GM21619 (cell line): ENCODE results near the gene HIF1A.
"Not testable (repeated sequence)": the region's sequence is repeated elsewhere in the genome, so short reads cannot be mapped to it uniquely, and the experiment has no call there.

ENCODE experiments used
- ATAC-seq: cut with Tn5 transposase; IDR thresholded peaks from one replicate; pipeline ENCODE4 v1.9.1; 2021; ENCODE audit not compliant: unreplicated experiment

The HIF1A gene

GRCh38 chr14:61694830-61695694 is at the start of gene HIF1A:
TSS of gene HIF1A (plus strand) at chr14:61695513. CDS start at chr14:61695805, 292 bp downstream.
- peak; percentile 92 for ATAC-seq

- ATAC-seq, result no peak
Observed at GRCh38 chr14:61646366-61647116, 48.8 kb upstream of the HIF1A start.

- no peak for ATAC-seq
Observed at GRCh38 chr14:61647704-61648103, 47.6 kb upstream of the HIF1A start.

GRCh38 chr14:61648377-61648776 is 46.9 kb upstream of the HIF1A start:
- ATAC-seq, result no peak

- ATAC-seq, result no peak
Observed at GRCh38 chr14:61649283-61649682, 46.0 kb upstream of the HIF1A start.

- ATAC-seq, result no peak
Observed at GRCh38 chr14:61651355-61651754, 44.0 kb upstream of the HIF1A start.

GRCh38 chr14:61652526-61653262 is 42.6 kb upstream of the HIF1A start:
- ATAC-seq, result no peak

GRCh38 chr14:61653507-61653906 is 41.8 kb upstream of the HIF1A start:
- no peak for ATAC-seq

- ATAC-seq, result no peak
Observed at GRCh38 chr14:61654026-61654425, 41.3 kb upstream of the HIF1A start.

GRCh38 chr14:61655777-61656176 is 39.5 kb upstream of the HIF1A start:
- ATAC-seq, result no peak

- no peak for ATAC-seq
Observed at GRCh38 chr14:61656341-61656740, 39.0 kb upstream of the HIF1A start.

GRCh38 chr14:61658111-61658510 is 37.2 kb upstream of the HIF1A start:
- not testable (repeated sequence) for ATAC-seq

GRCh38 chr14:61659582-61659981 is 35.7 kb upstream of the HIF1A start:
- ATAC-seq, result no peak

GRCh38 chr14:61661471-61662400 is 33.6 kb upstream of the HIF1A start:
- peak; percentile 40 for ATAC-seq

- ATAC-seq, result peak; percentile 80
Observed at GRCh38 chr14:61662437-61663311, 32.6 kb upstream of the HIF1A start.

- ATAC-seq, result no peak
Observed at GRCh38 chr14:61663312-61663979, 31.9 kb upstream of the HIF1A start.

GRCh38 chr14:61668282-61668681 is 27.0 kb upstream of the HIF1A start:
- ATAC-seq, result no peak

GRCh38 chr14:61670576-61670975 is 24.7 kb upstream of the HIF1A start:
- no peak for ATAC-seq

GRCh38 chr14:61671082-61671481 is 24.2 kb upstream of the HIF1A start:
- ATAC-seq, result peak; percentile 91
